Measurements from ENCODE around the gene UPK3A.

DNA sequence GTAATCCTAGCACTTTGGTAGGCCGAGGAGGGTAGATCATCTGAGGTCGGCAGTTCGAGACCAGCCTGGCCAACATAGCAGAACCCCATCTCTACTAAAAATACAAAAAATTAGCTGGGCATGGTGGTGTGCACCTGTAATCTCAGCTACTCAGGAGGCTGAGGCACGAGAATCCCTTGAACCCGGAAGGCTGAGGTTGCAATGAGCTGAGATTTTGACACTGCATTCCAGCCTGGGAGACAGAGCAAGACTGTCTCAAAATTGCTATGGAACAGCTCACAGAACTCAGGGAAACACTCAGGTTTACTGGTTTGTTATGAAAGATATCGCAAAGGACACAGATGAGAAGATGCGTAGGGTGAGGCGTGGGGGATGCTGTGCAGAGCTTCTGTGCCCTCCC is 27.7 kb downstream of the UPK3A start:
- TF ChIP-seq SIN3A (IDR thresholded peaks at IDR 0.05; ENCODE audit: borderline replicate concordance, insufficient read depth, low read length) (no peak), POLR2AphosphoS5 (IDR thresholded peaks at IDR 0.05; ENCODE audit: low read depth, low read length) (no peak)

Measured in PFSK-1 (cell line).